ENCODE results near the gene MTG1. TPM values are rescaled to one million over a fixed set of nuclear protein-coding genes. Genes with fewer than 3 reads are reported as not detected.

MTG1 gene
- total RNA-seq, 1 donor from 2014 or later: 44.0 TPM

- no peaks in the 10 kb centered on the region for H3K9me3 Mint-ChIP-seq (ENCODE audit: unreplicated experiment)
- H3K4me2 ChIP-seq (ENCODE audit: low read length): no peak overlapping the region
- peaks cover 22% of the 10 kb centered on the region for H3K36me3 ChIP-seq (ENCODE audit: insufficient read depth, low read length)
- peaks cover 52% of the 10 kb centered on the region for H3K79me2 ChIP-seq (ENCODE audit: insufficient read depth, low read length)
- TF ChIP-seq EZH2 (IDR thresholded peaks at IDR 0.05; ENCODE audit: insufficient read depth, low read length) (no peak), CTCF (IDR thresholded peaks at IDR 0.05; ENCODE audit: insufficient read depth, low read depth, low read length) (no peak)
- no peaks in the 10 kb centered on the region for H3K27me3 Mint-ChIP-seq (ENCODE audit: low read depth, unreplicated experiment)
- no peak overlapping the region for H2AFZ ChIP-seq (ENCODE audit: low read depth, low read length)
- peaks cover 40% of the 10 kb centered on the region for H3K4me1 Mint-ChIP-seq (ENCODE audit: low read depth, unreplicated experiment)
- peaks cover 15% of the 10 kb centered on the region for H4K20me1 ChIP-seq (ENCODE audit: insufficient read depth, low read length)
- DNase-seq (ENCODE audit: low read depth): no peak
- no peak overlapping the region for H3K27ac ChIP-seq (ENCODE audit: low read depth, low read length)
- H3K4me3 ChIP-seq (ENCODE audit: insufficient read depth, low read depth, low read length): no peak overlapping the region
- peak overlapping the region; percentile 0 for H3K27ac Mint-ChIP-seq (ENCODE audit: unreplicated experiment)
- H3K9me3 ChIP-seq (ENCODE audit: insufficient read depth, low read depth, low read length): no peaks in the 10 kb centered on the region
- no peaks in the 10 kb centered on the region for H3K27me3 ChIP-seq (ENCODE audit: insufficient read depth, low read length)
- H3K4me3 Mint-ChIP-seq (ENCODE audit: unreplicated experiment): no peak overlapping the region
- no peak for FAIRE-seq
- H3K36me3 Mint-ChIP-seq (ENCODE audit: low read depth, unreplicated experiment): peaks cover 23% of the 10 kb centered on the region
- peaks cover 7% of the 10 kb centered on the region for H3K4me1 ChIP-seq (ENCODE audit: insufficient read depth, low read length)
- no peak overlapping the region for H3K9ac ChIP-seq (ENCODE audit: low read length)
These were observed 6.9 kb downstream of the MTG1 start for GRCh38 chr10:133400624-133401424.

- Histone ChIP-seq H3K4me1 (ENCODE audit: insufficient read depth, low read length) (peaks cover 10% of the 10 kb centered on the region), H3K27me3 (ENCODE audit: insufficient read depth, low read length) (no peaks in the 10 kb centered on the region), H3K9ac (ENCODE audit: low read length) (no peak overlapping the region), H3K4me2 (ENCODE audit: low read length) (no peak overlapping the region), H3K9me3 (ENCODE audit: insufficient read depth, low read depth, low read length) (no peaks in the 10 kb centered on the region), H2AFZ (ENCODE audit: low read depth, low read length) (no peak overlapping the region), H3K27ac (ENCODE audit: low read depth, low read length) (no peak overlapping the region), H3K79me2 (ENCODE audit: insufficient read depth, low read length) (peaks cover 49% of the 10 kb centered on the region), H3K4me3 (ENCODE audit: insufficient read depth, low read depth, low read length) (no peak overlapping the region), H3K36me3 (ENCODE audit: insufficient read depth, low read length) (peaks cover 20% of the 10 kb centered on the region), H4K20me1 (ENCODE audit: insufficient read depth, low read length) (peaks cover 20% of the 10 kb centered on the region)
- peaks cover 44% of the 10 kb centered on the region for H3K4me1 Mint-ChIP-seq (ENCODE audit: low read depth, unreplicated experiment)
- peak overlapping the region; percentile 0 for H3K27ac Mint-ChIP-seq (ENCODE audit: unreplicated experiment)
- FAIRE-seq (no peak), DNase-seq (ENCODE audit: low read depth) (no peak)
- TF ChIP-seq CTCF (IDR thresholded peaks at IDR 0.05; ENCODE audit: insufficient read depth, low read depth, low read length) (no peak), EZH2 (IDR thresholded peaks at IDR 0.05; ENCODE audit: insufficient read depth, low read length) (no peak)
- H3K4me3 Mint-ChIP-seq (ENCODE audit: unreplicated experiment): no peak overlapping the region
- H3K9me3 Mint-ChIP-seq (ENCODE audit: unreplicated experiment): no peaks in the 10 kb centered on the region
- no peaks in the 10 kb centered on the region for H3K27me3 Mint-ChIP-seq (ENCODE audit: low read depth, unreplicated experiment)
- H3K36me3 Mint-ChIP-seq (ENCODE audit: low read depth, unreplicated experiment): peaks cover 26% of the 10 kb centered on the region
These were observed 7.5 kb downstream of the MTG1 start for GRCh38 chr10:133401500-133401899.

All from astrocyte (in vitro differentiated cells and primary cell).